A549 (cell line): ENCODE measurements around the gene ASF1A.

Source experiments
- EP300 ChIP-seq, 2 experiments: fragments of >200 bp; sonication (Bioruptor Twin); formaldehyde crosslinking; IDR thresholded peaks; 2 replicates in 1 of 2; 3 replicates in 1 of 2; pipeline ENCODE4 v1.6.1; 2016 to 2017
- ESRRA ChIP-seq: fragments of 150-350 bp; IDR thresholded peaks from 2 replicates; pipeline ENCODE4 v1.6.1; 2014; ENCODE audit warnings: mild to moderate bottlenecking, low read length, borderline replicate concordance
- RAD21 ChIP-seq, 2 experiments: fragments of >200 bp in 1 of 2; sonication (Bioruptor Twin) in 1 of 2; formaldehyde crosslinking in 1 of 2; IDR thresholded peaks in 1 of 2; conservative IDR thresholded peaks in 1 of 2; 2 replicates in 1 of 2; 3 replicates in 1 of 2; pipeline ENCODE4 v1.6.1; 2012 to 2018; ENCODE audit warnings: inconsistent platforms in 1 of 2
- SMC3 ChIP-seq: fragments of >200 bp; sonication (Bioruptor Twin); formaldehyde crosslinking; IDR thresholded peaks from 3 replicates; pipeline ENCODE4 v1.6.1; 2018; ENCODE audit warnings: inconsistent platforms
- TF ChIP-seq, protein P1 (sequence below): fragments of >200 bp; sonication (Bioruptor Twin); formaldehyde crosslinking; IDR thresholded peaks from 3 replicates; pipeline ENCODE4 v1.5.1; 2016

DNA sequence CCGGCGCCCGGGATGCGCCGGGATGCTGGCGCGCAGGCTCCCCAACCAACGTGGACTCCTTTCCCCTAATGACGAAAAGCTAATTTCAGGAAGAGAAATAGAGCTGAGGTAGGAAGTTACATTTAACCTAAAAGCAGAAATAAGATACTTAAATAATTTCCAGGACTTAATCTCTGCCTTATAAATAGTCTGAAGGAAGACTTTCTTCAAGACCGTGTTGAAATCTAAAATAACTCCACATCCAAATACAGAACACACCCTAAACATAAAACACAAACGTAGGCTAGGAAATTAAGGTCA, 1.3 kb downstream of the ASF1A start:
- TF ChIP-seq, protein P1, sequence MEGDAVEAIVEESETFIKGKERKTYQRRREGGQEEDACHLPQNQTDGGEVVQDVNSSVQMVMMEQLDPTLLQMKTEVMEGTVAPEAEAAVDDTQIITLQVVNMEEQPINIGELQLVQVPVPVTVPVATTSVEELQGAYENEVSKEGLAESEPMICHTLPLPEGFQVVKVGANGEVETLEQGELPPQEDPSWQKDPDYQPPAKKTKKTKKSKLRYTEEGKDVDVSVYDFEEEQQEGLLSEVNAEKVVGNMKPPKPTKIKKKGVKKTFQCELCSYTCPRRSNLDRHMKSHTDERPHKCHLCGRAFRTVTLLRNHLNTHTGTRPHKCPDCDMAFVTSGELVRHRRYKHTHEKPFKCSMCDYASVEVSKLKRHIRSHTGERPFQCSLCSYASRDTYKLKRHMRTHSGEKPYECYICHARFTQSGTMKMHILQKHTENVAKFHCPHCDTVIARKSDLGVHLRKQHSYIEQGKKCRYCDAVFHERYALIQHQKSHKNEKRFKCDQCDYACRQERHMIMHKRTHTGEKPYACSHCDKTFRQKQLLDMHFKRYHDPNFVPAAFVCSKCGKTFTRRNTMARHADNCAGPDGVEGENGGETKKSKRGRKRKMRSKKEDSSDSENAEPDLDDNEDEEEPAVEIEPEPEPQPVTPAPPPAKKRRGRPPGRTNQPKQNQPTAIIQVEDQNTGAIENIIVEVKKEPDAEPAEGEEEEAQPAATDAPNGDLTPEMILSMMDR, result no peak
- TF ChIP-seq SMC3, result no peak
- no peak for TF ChIP-seq EP300 (IDR thresholded peaks at IDR 0.05)
- no peak for TF ChIP-seq RAD21 (conservative IDR thresholded peaks at IDR 0.05 in 1 of 2, IDR thresholded peaks at IDR 0.05 in 1 of 2)
- TF ChIP-seq ESRRA, result no peak
